ENCODE data around the gene GNB1L.

GNB1L gene

DNA sequence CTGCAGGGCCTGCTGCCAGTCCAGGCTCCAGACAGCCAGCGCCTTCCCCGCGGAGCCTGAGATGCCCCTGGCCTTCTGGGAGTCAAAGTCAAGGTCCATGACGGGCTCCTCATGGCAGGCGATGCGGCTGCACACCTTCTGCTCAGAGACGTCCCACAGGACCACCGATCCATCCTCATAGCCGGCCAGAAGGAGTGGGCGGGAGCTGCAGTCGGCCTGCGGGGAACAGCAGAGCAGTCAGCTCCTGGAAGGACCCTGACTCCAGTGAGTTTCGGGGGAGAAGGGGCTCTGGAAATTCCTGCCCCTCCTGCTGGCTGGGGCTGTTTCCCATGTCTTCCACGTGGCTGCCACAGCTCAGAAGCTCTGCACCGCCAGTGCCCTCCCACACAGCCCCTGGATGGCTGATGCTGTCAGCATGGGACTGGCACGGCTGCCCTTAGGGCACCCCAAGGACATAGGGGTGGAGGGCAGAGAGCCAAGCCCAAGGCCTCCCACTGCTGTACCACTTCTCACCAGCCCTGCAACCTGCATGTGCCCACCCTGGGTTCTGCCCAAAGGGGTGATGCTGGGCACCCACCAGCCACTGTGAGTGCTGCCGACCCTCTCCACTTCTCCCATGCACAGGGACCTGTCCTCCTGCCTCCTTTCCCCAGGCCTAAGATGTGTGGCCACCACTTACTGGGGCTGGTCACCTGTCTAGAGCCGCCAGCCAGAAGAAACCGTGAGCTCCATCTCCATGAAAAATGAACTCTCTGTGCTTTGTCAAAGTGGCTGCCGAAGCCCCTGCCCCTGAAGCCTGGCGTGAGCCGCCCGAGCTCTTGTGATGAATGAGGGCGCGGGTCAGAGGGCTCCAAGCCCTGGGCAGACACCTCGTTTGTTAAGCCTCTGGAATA is 52.4 kb downstream of the GNB1L start:
- H3K36me3 ChIP-seq (ENCODE audit: control insufficient read depth in 2 of 2, insufficient read depth in 2 of 2, low read length in 2 of 2): no peaks in the 10 kb centered on the region

DNA sequence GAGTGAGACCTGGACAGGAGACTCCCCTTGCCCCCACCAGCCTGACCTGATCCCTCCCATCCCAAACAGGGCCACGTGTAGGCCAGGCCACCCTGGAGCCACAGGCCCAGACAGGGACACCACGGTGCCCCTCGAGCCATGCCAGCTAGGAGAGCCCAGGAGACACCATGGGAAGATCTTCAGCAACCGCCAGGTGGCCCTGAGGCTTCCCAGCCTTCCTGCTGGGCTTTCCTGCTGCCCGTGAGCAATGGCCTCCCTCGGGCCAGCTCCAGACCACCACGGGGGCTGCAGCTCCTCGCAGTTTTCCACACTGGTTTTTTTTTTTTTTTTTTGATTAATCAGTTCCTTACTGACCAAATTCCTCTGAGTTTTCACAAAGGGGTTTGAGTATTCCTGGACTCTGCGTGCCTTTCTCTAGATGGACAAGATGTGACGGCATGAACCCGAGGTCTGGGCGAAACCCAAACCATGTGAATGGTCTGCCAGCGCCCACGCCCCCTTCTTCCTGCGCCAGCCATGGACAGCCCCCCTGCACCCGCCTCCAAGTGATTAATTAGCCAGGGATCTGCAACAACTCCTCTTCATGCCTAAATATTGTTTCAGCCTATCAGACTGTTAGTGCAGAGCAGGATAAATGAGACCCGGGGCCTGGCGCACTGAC is 53.2 kb downstream of the GNB1L start:
- H3K9ac ChIP-seq (ENCODE audit: low read length in 2 of 2): no peak overlapping the region
- peaks cover 11% of the 10 kb centered on the region for H3K4me1 ChIP-seq (ENCODE audit: control insufficient read depth, insufficient read depth, low read length)
- no peaks in the 10 kb centered on the region for H3K9me3 ChIP-seq (ENCODE audit: control insufficient read depth in 2 of 2, low read length in 2 of 2)
- H3K36me3 ChIP-seq (ENCODE audit: control insufficient read depth in 2 of 2, insufficient read depth in 2 of 2, low read length in 2 of 2): no peaks in the 10 kb centered on the region
- no peak overlapping the region for H3K4me3 ChIP-seq (ENCODE audit: low read length in 2 of 2)
- H3K27me3 ChIP-seq (ENCODE audit: control insufficient read depth in 1 of 2, insufficient read depth in 2 of 2, low read length in 2 of 2): no peaks in the 10 kb centered on the region
- no peak overlapping the region for H3K27ac ChIP-seq (ENCODE audit: low read length)

More for the DNA sequence above, 52.4 kb downstream of the GNB1L start:
- H3K9me3 ChIP-seq (ENCODE audit: control insufficient read depth in 2 of 2, low read length in 2 of 2): no peaks in the 10 kb centered on the region
- no peak overlapping the region for H3K9ac ChIP-seq (ENCODE audit: low read length in 2 of 2)
- no peak overlapping the region for H3K4me3 ChIP-seq (ENCODE audit: low read length in 2 of 2)
- no peak overlapping the region for H3K27ac ChIP-seq (ENCODE audit: low read length)
- H3K27me3 ChIP-seq (ENCODE audit: control insufficient read depth in 1 of 2, insufficient read depth in 2 of 2, low read length in 2 of 2): no peaks in the 10 kb centered on the region
- H3K4me1 ChIP-seq (ENCODE audit: control insufficient read depth, insufficient read depth, low read length): peaks cover 11% of the 10 kb centered on the region

DNA sequence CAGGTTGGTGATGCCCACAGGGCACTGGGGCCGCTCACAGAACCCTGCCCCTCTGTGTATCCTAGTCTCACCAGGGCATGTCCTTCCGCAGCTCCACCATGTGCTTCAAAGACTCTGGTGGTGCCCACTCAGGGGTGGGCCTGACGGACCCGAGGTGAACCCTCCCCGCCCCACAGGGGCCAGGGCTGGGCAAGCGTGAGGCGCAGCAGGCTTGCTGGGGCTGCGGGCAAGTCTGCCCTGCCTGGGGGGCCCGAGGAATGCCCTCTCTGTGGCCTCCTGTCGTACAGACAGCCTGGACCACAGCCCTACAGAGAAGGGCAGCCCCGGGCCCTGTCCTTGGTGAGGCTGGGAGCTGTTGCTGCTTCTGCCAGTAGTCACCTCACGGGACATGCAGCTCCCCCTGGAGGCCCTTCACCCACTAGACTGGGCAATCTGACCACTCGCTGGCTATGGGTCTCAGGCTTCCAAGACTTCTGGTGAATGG is 53.9 kb downstream of the GNB1L start:
- Histone ChIP-seq H3K4me3 (ENCODE audit: low read length in 2 of 2) (no peak overlapping the region), H3K9me3 (ENCODE audit: control insufficient read depth in 2 of 2, low read length in 2 of 2) (no peaks in the 10 kb centered on the region), H3K36me3 (ENCODE audit: control insufficient read depth in 2 of 2, insufficient read depth in 2 of 2, low read length in 2 of 2) (no peaks in the 10 kb centered on the region), H3K27me3 (ENCODE audit: control insufficient read depth in 1 of 2, insufficient read depth in 2 of 2, low read length in 2 of 2) (no peaks in the 10 kb centered on the region), H3K9ac (ENCODE audit: low read length in 2 of 2) (no peak overlapping the region), H3K27ac (ENCODE audit: low read length) (no peak overlapping the region), H3K4me1 (ENCODE audit: control insufficient read depth, insufficient read depth, low read length) (peaks cover 11% of the 10 kb centered on the region)

GRCh38 chr22:19800306-19800705 is 54.4 kb downstream of the GNB1L start:
- H3K27me3 ChIP-seq (ENCODE audit: control insufficient read depth in 1 of 2, insufficient read depth in 2 of 2, low read length in 2 of 2): no peaks in the 10 kb centered on the region
- peaks cover 11% of the 10 kb centered on the region for H3K4me1 ChIP-seq (ENCODE audit: control insufficient read depth, insufficient read depth, low read length)
- no peak overlapping the region for H3K4me3 ChIP-seq (ENCODE audit: low read length in 2 of 2)
- no peaks in the 10 kb centered on the region for H3K36me3 ChIP-seq (ENCODE audit: control insufficient read depth in 2 of 2, insufficient read depth in 2 of 2, low read length in 2 of 2)
- H3K9ac ChIP-seq (ENCODE audit: low read length in 2 of 2): no peak overlapping the region
- no peak overlapping the region for H3K27ac ChIP-seq (ENCODE audit: low read length)
- H3K9me3 ChIP-seq (ENCODE audit: control insufficient read depth in 2 of 2, low read length in 2 of 2): no peaks in the 10 kb centered on the region

DNA sequence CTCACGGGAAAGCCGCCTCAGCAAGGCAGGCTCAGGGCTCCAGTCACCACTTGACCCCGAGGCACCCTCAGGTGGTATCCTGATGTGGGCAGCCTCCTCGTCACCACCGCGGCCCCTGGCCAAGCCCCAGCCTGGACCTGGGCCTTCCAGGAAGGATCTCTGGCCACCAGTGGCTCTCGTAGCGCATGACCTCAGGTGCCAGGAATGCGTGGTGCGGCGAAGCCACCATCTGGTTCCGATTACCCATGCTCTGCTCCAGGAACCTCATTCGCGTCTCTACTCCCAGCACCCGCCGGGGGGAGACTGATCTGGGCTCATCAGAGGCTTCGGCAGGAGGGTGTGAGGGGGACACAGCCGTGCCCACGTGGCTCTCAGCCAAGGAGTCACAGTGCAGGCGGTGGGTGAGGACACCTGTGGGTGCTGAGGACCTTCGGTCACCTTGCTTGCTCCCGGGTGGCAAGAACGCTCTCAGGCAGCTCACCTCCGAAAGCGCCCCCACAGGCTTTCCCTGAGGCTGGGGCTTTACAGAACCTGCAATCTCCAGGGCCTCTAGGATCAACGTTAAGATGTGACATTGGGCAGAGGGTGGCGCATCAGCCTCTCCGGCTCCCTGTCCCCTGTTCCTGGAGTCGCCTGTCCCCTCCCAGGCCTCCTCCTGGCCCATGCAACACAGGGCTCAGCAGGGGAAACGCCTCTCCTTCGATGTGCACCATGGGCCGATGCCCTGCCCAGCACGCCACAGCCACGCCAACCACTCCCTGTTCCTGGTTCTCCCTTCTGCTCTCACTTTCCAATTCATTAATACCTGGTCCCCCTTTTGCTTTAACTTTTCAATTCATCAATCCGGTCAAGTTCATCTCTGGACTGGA is 55.1 kb downstream of the GNB1L start:
- no peak overlapping the region for H3K27ac ChIP-seq (ENCODE audit: low read length)
- H3K36me3 ChIP-seq (ENCODE audit: control insufficient read depth in 2 of 2, insufficient read depth in 2 of 2, low read length in 2 of 2): no peaks in the 10 kb centered on the region
- no peaks in the 10 kb centered on the region for H3K9me3 ChIP-seq (ENCODE audit: control insufficient read depth in 2 of 2, low read length in 2 of 2)
- peaks cover 11% of the 10 kb centered on the region for H3K4me1 ChIP-seq (ENCODE audit: control insufficient read depth, insufficient read depth, low read length)
- H3K4me3 ChIP-seq (ENCODE audit: low read length in 2 of 2): no peak overlapping the region
- no peaks in the 10 kb centered on the region for H3K27me3 ChIP-seq (ENCODE audit: control insufficient read depth in 1 of 2, insufficient read depth in 2 of 2, low read length in 2 of 2)
- no peak overlapping the region for H3K9ac ChIP-seq (ENCODE audit: low read length in 2 of 2)

DNA sequence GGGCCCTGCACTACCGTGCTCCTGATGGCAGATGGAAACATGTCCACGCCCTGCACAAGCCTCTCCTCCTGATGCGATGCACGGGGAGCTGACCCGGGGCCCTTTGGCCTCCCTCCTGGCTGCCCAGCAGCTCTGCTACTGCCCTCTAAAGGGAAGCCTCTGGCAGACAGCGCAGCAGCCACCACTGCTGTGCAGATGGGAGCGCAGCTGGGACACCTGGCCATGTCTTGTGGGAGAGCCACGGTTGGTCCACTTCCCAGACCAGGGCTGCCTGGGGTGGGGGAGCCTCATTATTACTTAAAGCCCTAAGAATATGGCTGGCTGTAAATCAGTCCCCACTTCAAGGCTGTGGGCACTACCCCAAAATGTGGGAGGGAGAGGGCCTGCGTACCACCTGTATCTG is 55.8 kb downstream of the GNB1L start:
- H3K36me3 ChIP-seq (ENCODE audit: control insufficient read depth in 2 of 2, insufficient read depth in 2 of 2, low read length in 2 of 2): no peaks in the 10 kb centered on the region
- no peaks in the 10 kb centered on the region for H3K27me3 ChIP-seq (ENCODE audit: control insufficient read depth in 1 of 2, insufficient read depth in 2 of 2, low read length in 2 of 2)
- H3K4me1 ChIP-seq (ENCODE audit: control insufficient read depth, insufficient read depth, low read length): peaks cover 11% of the 10 kb centered on the region
- no peak overlapping the region for H3K4me3 ChIP-seq (ENCODE audit: low read length in 2 of 2)
- H3K27ac ChIP-seq (ENCODE audit: low read length): no peak overlapping the region
- no peaks in the 10 kb centered on the region for H3K9me3 ChIP-seq (ENCODE audit: control insufficient read depth in 2 of 2, low read length in 2 of 2)
- H3K9ac ChIP-seq (ENCODE audit: low read length in 2 of 2): no peak overlapping the region

- no peaks in the 10 kb centered on the region for H3K36me3 ChIP-seq (ENCODE audit: control insufficient read depth in 2 of 2, insufficient read depth in 2 of 2, low read length in 2 of 2)
- H3K9ac ChIP-seq (ENCODE audit: low read length in 2 of 2): no peak overlapping the region
- no peak overlapping the region for H3K4me3 ChIP-seq (ENCODE audit: low read length in 2 of 2)
- H3K27me3 ChIP-seq (ENCODE audit: control insufficient read depth in 1 of 2, insufficient read depth in 2 of 2, low read length in 2 of 2): no peaks in the 10 kb centered on the region
- no peaks in the 10 kb centered on the region for H3K9me3 ChIP-seq (ENCODE audit: control insufficient read depth in 2 of 2, low read length in 2 of 2)
- H3K27ac ChIP-seq (ENCODE audit: low read length): no peak overlapping the region
- H3K4me1 ChIP-seq (ENCODE audit: control insufficient read depth, insufficient read depth, low read length): peaks cover 11% of the 10 kb centered on the region
Measured at GRCh38 chr22:19798003-19798665, 56.5 kb downstream of the GNB1L start.

DNA sequence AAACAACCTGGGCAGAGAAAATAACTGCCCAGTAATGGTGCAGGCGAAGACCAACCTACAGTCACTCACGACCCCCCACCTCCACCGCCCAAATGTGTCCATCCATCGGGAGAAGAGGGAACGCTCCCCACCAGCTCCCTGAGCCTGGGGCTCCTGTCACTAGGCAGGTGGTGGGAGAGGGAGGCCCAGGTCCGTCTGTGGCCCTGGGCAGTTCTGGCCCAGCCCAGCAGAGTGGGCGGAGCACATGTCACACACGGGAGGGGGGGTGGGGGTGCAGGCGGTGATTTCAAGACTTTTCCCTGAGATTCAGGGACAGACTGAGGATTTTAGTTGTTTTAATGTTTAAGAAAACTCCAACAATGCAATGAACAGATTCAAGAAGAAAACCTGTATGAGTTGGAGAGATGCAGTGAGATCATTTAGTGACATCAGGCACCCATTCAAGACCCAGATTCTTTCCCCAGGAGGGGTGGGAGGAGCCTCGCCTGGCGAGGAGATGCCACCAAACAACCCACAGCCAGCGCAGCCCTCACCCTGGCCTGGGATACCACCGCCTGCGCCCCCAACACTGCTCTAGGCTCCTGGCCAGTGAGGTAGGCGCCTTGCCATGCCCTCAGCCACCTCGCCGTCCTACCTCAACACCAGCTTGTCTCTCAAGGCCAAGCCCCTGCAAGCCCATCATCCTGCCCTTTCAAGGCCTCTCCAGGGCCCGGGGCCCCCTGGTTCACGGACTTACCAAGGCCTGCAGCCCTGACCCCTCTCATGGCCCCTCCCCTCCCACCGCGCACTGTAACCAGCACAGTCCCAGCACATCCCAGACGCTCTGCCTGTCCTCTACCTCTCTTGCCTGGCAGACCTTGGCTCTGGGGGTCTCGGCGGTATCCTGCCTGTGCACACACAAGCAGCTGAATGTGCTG is 57.3 kb downstream of the GNB1L start:
- no peaks in the 10 kb centered on the region for H3K27me3 ChIP-seq (ENCODE audit: control insufficient read depth in 1 of 2, insufficient read depth in 2 of 2, low read length in 2 of 2)
- H3K4me3 ChIP-seq (ENCODE audit: low read length in 2 of 2): no peak overlapping the region
- H3K27ac ChIP-seq (ENCODE audit: low read length): no peak overlapping the region
- no peaks in the 10 kb centered on the region for H3K36me3 ChIP-seq (ENCODE audit: control insufficient read depth in 2 of 2, insufficient read depth in 2 of 2, low read length in 2 of 2)
- peaks cover 11% of the 10 kb centered on the region for H3K4me1 ChIP-seq (ENCODE audit: control insufficient read depth, insufficient read depth, low read length)
- H3K9me3 ChIP-seq (ENCODE audit: control insufficient read depth in 2 of 2, low read length in 2 of 2): no peaks in the 10 kb centered on the region
- H3K9ac ChIP-seq (ENCODE audit: low read length in 2 of 2): no peak overlapping the region

DNA sequence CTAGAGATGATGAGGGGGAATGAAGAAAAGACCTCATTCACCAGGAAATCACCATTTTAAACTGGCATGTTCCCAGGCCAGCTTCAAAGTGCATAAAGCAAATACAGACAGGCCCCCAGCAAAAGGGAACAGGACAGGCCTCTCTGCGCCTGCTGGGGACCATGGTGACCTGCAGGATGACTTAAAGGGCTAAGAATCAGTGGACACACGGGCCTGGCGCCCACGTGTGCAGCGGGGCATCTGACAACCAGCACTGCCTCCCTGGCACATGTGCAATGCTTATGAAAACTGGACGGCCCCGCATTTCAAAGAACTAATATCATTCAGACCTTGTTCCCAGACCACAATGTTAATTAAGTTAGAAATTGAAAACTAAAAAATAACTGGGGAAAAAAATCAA is 58.5 kb downstream of the GNB1L start:
- no peaks in the 10 kb centered on the region for H3K36me3 ChIP-seq (ENCODE audit: control insufficient read depth in 2 of 2, insufficient read depth in 2 of 2, low read length in 2 of 2)
- H3K27me3 ChIP-seq (ENCODE audit: control insufficient read depth in 1 of 2, insufficient read depth in 2 of 2, low read length in 2 of 2): no peaks in the 10 kb centered on the region
- peaks cover under 1% of the 10 kb centered on the region for H3K4me1 ChIP-seq (ENCODE audit: control insufficient read depth, insufficient read depth, low read length)
- H3K9ac ChIP-seq (ENCODE audit: low read length in 2 of 2): no peak overlapping the region
- H3K4me3 ChIP-seq (ENCODE audit: low read length in 2 of 2): no peak overlapping the region
- H3K27ac ChIP-seq (ENCODE audit: low read length): no peak overlapping the region
- H3K9me3 ChIP-seq (ENCODE audit: control insufficient read depth in 2 of 2, low read length in 2 of 2): peaks cover 0 to 7% of the 10 kb centered on the region in 2 donors

Data from stomach smooth muscle (tissue), 2 donors.